Jurkat, Clone E6-1 (cell line): Measurements from ENCODE around the gene ASCC1.

Source experiments
- DNase-seq: peaks from one replicate; pipeline ENCODE4 v3.0.0-alpha.2; 2011; ENCODE audit warnings: low read depth, low spot score
- H3K4me3 ChIP-seq: 2 replicates; pipeline ENCODE4 v1.5.1; 2011; ENCODE audit warnings: mild to moderate bottlenecking, low read length, control low read depth, moderate library complexity

ASCC1 gene

GRCh38 chr10:72079356-72079755 lies 136.7 kb downstream of the ASCC1 start:
- H3K4me3 ChIP-seq, result no peak overlapping the region
- DNase-seq, result peak; percentile 95

- H3K4me3 ChIP-seq, result no peak overlapping the region
- DNase-seq, result no peak
These were observed 138.6 kb downstream of the ASCC1 start for GRCh38 chr10:72077275-72077990.

GRCh38 chr10:72076756-72077155 lies 139.3 kb downstream of the ASCC1 start:
- no peak overlapping the region for H3K4me3 ChIP-seq
- no peak for DNase-seq

GRCh38 chr10:72075376-72076115 lies 140.5 kb downstream of the ASCC1 start:
- H3K4me3 ChIP-seq, result no peak overlapping the region
- DNase-seq, result no peak

GRCh38 chr10:72074574-72075375 lies 141.3 kb downstream of the ASCC1 start:
- H3K4me3 ChIP-seq, result no peak overlapping the region
- DNase-seq, result no peak

GRCh38 chr10:72073708-72074573 lies 142.1 kb downstream of the ASCC1 start:
- no peak overlapping the region for H3K4me3 ChIP-seq
- DNase-seq, result no peak

GRCh38 chr10:72072639-72073038 lies 143.4 kb downstream of the ASCC1 start:
- no peak overlapping the region for H3K4me3 ChIP-seq
- DNase-seq, result no peak

- no peak overlapping the region for H3K4me3 ChIP-seq
- DNase-seq, result no peak
These were observed 144.0 kb downstream of the ASCC1 start for GRCh38 chr10:72072046-72072445.

- no peak overlapping the region for H3K4me3 ChIP-seq
- no peak for DNase-seq
These were observed 146.1 kb downstream of the ASCC1 start for GRCh38 chr10:72069751-72070526.

GRCh38 chr10:72068901-72069446 lies 147.1 kb downstream of the ASCC1 start:
- H3K4me3 ChIP-seq, result no peak overlapping the region
- no peak for DNase-seq

GRCh38 chr10:72068126-72068765 lies 147.8 kb downstream of the ASCC1 start:
- no peak for DNase-seq
- H3K4me3 ChIP-seq, result no peak overlapping the region

GRCh38 chr10:72067463-72068125 lies 148.5 kb downstream of the ASCC1 start:
- no peak overlapping the region for H3K4me3 ChIP-seq
- no peak for DNase-seq

GRCh38 chr10:72066318-72067284 lies 149.5 kb downstream of the ASCC1 start:
- H3K4me3 ChIP-seq, result no peak overlapping the region
- no peak for DNase-seq

- no peak for DNase-seq
- no peak overlapping the region for H3K4me3 ChIP-seq
These were observed 150.5 kb downstream of the ASCC1 start for GRCh38 chr10:72065439-72066025.

GRCh38 chr10:72063703-72064391 lies 152.2 kb downstream of the ASCC1 start:
- H3K4me3 ChIP-seq, result no peak overlapping the region
- DNase-seq, result no peak
